OCI-LY1 (cell line): ENCODE measurements around the gene YIPF3.
"Not testable (repeated sequence)": the region's sequence is repeated elsewhere in the genome, so short reads cannot be mapped to it uniquely, and the experiment has no call there.

Source experiments
- CTCF ChIP-seq: fragments of 200-600 bp; sonication (generic), shearing (Covaris generic); IDR thresholded peaks from 2 replicates; pipeline ENCODE4 v1.5.1; 2017; ENCODE audit warnings: mild to moderate bottlenecking, antibody characterized with exemption, low read length, moderate library complexity, mixed read lengths
- EZH2 ChIP-seq: fragments of 200-600 bp; sonication (generic), shearing (Covaris generic); IDR thresholded peaks from 2 replicates; pipeline ENCODE4 v1.8.0; 2017; ENCODE audit warnings: borderline replicate concordance, mixed run types, mild to moderate bottlenecking, antibody characterized with exemption, low read length, moderate library complexity, mixed read lengths

- not testable (repeated sequence) for TF ChIP-seq CTCF, EZH2
Measured at GRCh38 chr6:43498291-43498690, 18.4 kb downstream of the YIPF3 start.
